Inferior parietal cortex (tissue), 1 donor: ENCODE results near the gene RAD51B.

Experiments used
- DNase-seq: peaks from one replicate; pipeline ENCODE4 v3.0.0-alpha.2; 2016; ENCODE audit errors: extremely low spot score

The RAD51B gene

GRCh38 chr14:68630081-68630571 lies 810.5 kb downstream of the RAD51B start:
- DNase-seq, result no peak

DNA sequence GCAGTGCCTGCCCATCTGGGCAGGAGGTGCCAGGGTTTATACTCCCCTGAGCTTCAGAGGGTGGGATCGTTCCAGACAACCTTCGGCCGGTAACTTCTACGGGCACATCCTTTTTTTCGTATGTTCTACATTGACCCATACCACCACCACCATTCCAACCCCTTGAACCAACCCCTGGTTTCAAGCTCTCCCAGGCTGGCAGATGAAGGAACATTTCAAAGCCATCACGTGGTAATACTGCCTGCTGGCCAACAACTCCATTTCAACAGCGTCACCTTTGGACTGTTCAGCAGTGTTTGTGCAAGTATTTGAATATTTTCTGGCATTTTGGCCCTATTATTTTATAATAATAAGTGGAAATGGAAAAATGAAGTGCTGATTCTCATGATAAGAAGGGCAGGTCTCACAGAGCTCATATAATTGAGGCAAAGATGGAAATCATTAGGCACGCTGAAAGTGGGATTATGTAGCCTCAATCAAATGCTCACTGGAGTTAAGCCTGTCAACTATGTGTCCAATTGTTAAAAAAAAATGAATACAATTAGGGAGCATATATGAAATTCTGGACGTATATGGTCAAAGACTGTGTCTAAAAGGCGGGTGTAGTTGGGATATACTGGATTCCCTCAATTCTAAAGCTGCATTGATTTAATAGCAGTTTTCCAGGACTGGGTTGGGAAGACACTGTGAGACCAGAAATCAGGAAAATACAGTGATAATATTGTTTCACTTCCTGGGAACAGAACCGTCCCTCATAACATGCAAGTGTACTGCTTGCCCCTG lies 811.2 kb downstream of the RAD51B start:
- DNase-seq, result no peak

DNA sequence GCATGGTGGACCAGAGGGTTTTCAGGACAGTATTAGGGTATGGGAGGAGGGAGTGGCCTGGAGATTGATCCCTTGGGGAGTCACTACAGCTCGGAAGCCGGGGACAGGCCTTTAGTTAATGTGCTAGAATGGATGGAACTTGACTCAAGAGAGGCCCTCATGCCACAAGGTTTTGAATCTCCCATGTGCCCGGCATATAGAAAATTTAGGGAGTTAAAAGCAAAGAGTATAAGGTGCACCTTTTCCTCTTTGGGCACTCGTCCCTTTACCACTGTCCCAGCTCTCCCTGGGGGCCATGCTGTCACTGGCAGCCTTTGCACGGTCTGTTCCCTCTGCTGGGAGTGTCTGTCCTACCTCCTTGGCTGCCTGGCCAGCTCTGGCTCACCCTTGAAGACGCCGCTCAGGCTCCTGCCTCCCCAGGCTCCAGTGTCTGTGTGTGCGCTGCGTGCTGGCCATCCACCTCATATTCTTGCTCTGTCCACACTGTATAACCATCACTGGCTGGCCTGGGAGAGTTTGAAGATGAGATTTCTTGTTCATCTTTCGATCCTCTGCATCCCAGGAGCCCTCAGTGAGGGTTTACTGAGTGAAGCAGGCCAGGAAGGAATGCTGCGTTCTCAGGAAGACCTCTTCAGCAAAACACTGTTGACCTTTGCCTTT lies 811.9 kb downstream of the RAD51B start:
- DNase-seq, result no peak

DNA sequence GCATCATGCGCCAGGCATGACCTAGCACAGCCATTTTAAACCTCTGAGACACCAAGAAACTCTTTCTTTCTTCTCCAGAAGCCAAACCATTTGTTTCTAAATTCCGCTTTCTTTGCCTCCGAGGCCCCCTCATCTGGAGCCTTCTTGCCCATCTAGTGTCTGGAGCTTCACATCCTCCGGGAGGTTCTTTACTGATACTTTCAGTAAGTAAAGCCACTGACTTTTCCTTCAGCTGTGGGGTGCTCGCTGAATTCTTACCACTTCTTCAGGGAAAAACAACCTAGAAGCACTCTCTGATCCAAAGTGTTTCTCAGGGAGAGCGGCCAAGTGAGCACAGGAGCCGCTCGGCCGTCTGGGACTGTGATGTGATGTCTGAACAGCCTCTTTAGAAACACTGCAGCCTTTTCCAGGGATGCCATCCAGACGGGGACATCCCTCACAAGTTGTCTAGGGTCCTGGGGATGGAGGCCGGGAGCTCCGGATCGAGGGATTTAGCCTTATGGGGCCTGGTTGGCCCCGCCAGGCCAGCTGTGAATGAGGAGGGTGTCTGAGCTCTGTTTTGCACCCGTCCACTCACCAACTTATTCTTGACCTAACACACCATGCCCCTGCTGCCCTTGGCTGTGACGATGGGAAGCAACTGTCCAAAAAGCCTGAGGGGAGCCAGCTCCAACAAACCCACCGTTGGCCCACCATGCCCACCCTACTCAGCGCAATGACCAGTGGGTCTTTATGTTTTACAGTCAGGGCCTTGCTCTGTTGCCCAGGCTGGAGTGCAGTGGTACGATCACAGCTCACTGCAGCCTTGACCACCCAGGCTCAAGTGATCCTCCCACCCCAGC lies 812.7 kb downstream of the RAD51B start:
- no peak for DNase-seq

- peak; percentile 75 for DNase-seq
Observed at GRCh38 chr14:68633131-68633991, 813.8 kb downstream of the RAD51B start.

- no peak for DNase-seq
Observed at GRCh38 chr14:68634332-68634731, 814.8 kb downstream of the RAD51B start.

DNA sequence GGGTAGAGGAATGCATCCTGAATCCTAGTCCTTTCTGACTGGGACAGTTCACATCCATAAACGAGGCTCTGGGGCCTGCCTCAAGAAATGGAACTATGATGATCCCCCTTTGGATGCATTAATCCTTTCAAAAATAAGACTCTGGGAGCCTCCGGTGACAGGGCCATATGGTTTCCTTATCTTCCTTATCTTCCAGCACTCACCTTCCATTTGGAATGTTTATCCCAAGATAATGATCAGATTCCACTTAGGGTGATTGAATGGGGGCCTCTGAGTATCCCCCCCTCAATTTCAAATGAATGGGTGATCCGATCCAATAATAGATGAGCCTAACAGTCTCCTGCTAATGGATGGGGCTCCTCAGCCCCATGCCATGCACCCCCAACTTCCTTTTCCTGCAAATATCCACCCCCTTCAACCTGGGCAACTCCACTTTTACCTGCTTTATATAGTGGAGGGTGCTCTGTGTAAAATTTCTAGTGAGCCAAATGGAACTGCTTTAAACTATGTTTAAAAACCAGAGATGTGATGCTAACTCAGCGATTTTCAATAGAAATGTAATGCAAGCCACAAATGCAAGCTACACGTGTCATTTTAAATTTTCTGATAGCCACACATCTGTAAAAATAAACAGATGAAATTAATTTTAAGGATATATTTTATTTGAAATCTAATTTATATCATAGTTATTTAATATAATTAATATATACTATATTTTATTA lies 815.5 kb downstream of the RAD51B start:
- DNase-seq, result no peak

DNA sequence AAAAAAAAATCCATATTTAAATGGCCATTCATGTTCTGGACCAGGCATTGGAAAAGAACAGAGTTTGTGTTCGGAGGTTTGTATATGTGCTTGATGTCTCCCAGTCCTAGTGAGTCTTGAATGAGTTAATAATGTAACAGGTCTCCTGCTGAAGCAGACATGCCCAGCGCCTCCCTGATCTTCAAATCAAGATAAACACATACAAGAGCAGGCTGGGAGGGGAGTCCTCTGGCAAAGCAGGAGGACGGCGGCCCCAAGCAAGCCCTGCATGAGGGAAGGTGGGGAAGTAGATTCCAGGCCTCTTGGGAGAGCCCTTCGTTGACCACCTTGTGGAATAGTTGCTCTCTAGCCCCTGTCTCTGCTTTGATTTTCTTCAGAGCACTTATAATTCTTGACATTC lies 817.0 kb downstream of the RAD51B start:
- DNase-seq, result no peak

DNA sequence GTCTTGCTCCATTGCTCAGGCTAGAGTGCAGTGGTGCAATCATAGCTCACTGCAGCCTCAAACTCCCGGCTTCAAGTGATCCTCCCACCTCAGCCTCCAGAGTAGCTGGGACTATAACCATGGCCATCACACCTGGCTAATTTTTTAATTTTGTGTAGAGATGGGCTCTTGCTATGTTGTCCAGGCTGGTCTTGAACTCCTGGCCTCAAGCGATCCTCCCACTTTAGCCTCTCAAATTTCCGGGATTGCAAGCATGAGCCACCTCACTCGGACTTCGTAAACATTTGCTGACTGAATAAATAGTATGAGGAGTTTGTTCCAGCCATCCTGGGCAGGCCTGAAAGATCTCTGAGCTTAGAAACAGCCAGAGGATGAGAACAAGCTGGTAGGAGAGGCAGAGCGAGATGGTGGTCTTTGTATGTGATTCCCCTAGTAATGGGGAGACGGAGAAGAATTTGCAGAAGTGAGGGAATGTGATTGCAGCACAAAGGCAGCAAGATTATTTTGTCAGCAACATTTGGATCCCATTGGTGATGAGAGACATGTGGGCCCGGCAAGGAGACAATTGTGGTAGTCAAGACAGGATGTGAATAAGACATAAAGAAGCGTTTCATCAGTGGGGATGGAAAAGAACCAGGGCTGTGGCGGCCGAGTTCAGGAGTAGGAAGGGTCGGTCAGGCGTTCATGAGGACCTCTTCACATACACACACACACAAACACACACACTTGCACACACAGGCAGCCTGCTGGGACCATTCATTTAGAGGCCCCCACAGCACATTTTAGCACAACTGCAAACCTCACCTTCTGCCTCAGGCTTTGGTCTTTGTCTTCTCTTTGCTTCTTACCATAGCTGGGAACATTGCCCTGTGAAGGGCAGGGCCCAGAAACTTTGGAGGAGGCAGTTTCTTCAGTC lies 817.8 kb downstream of the RAD51B start:
- no peak for DNase-seq

DNA sequence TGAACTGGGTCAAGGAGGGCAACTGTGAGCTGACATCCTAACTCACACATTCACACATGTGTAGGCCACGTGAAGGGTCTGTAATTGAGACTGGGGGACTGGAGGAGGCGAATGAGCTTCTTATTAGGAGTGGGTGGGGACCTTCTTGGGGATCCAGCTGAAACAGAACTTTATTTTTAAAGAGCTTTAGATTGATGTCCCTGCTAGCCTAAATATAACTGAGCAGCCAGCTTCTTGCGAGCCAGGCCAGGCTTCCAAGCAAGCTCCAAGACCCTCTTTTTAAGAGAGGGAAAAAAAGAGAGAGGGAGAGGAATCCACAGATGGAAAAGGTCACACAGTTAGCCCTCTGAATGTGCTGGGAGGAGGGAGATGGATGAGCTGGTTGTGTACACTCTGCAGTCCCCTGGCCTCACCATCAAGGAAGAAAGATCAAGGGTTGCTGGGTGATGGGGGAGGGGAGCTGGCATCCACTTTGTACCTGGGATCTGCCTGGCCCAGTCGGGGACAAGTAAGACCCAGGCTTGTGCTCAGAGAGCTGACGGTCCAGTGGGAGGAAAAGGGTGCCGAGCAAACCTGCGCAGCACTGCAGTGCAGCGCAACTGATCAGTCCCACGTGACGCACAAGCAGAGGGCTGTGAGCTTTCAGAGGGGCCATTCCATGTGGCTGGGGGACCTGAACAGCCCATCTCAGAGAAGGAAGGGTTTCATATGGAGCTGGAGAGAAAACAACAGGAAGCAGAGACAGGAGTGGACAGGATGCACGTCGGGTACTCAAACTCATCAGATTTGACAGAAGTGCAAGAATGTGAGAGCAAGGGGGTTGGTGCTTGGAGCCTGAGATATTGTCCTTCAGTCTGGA lies 818.8 kb downstream of the RAD51B start:
- DNase-seq, result no peak

GRCh38 chr14:68639000-68639757 lies 819.6 kb downstream of the RAD51B start:
- no peak for DNase-seq

GRCh38 chr14:68639758-68640574 lies 820.4 kb downstream of the RAD51B start:
- DNase-seq, result no peak

- no peak for DNase-seq
Observed at GRCh38 chr14:68643673-68644072, 824.1 kb downstream of the RAD51B start.

GRCh38 chr14:68644101-68644500 lies 824.5 kb downstream of the RAD51B start:
- DNase-seq, result no peak

DNA sequence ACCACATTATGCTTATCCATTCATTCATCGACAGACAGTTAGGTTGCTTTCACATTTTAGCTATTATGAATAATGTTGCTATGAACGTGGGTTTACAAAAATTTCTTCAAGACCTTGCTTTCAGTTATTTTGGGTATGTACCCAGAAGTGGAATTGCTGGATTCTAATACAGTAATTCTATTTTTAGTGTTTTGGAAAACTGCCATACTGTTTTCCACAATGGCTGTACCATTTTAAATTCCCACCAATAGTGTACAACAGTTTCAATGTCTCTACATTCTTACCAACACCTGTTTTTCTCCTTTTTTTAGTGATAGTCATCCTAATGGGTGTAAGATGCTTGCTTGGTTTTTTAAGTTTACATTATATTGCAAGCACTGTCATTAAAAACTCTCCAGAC lies 825.8 kb downstream of the RAD51B start:
- no peak for DNase-seq

DNA sequence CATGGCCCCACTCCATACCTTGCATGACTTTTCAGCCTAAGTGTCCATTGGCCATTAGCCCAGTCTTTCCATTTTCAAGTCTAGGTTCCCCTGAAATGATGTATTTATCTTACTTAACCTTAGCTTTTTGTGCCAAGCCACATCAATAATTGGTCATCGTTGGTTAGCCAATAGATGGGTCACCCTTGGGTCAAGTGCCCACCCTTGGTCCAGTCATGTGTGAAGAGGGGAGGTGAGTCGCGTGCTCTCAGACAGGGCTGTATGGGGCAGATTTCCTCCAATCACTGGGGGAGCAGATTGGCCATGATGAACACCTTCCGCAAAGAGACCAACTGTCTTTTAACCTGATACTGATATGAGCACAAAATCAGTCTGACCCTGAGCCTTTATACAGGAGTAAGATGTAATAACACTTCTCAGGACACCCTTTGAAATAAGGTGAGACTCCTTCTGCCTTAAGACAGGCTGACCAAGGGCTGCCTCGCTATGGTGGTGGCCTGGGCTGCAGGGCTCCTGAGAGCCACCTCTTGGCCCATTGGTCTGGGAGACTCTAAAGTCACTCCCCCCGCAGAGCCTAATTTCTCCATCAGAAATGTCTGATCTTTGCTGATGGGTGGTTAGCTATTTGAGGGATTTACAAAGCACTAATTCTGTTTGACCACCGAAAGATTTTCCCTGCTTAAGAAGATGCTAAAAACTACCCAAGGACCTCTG lies 830.1 kb downstream of the RAD51B start:
- DNase-seq, result no peak
